Effector CD4-positive, alpha-beta T cell (primary cell): ENCODE measurements around the gene FILIP1L.

Source experiments
- DNase-seq: peaks from one replicate; pipeline ENCODE4 v3.0.0-alpha.2; 2020

Gene FILIP1L

DNA sequence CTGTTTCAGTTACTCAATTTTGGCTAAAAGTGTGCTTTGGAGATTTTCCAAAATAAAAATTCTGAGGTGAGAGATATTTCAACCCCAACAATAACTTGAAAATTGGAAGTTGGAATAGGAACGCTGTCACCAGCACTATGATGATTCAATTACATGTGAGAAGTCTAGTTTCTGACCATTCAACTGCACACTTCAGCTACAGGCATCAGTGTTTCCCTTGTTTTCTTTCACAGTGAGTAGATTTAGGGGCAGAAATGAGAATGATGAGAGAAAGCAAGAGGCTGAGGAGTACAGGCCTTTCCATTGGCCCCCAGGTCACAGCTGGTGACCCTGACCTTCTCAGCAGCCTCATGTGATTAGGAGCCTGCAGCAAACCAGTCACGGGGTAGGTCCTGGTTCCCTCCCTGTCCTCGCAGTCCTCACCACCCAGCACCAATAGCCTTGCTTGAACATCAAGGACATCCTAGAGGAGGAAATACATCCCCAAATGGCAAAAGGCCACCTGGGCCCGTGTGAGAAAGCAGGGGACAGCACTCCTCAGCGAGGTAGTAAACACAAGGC is 10.0 kb upstream of the FILIP1L start:
- no peak for DNase-seq

DNA sequence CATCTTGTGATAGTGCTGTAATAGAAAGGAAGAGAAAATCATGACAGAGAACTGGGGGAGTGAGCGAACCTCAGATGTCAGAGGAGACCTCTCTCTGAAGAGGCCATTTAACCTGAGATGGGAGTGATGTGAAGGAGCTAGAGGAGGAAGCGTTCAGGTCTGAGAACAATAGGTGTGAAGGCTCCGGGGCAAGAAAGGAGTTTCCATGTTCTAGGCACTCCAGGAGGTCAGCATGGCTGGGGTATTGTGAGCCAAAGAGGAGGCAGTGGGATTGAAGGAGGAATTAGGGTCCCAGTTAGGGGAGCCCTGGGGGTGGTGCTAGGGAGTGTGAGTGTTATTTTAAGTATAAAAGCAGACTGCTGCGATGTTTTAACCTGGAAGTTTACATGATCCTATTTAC is 8.8 kb upstream of the FILIP1L start:
- no peak for DNase-seq

DNA sequence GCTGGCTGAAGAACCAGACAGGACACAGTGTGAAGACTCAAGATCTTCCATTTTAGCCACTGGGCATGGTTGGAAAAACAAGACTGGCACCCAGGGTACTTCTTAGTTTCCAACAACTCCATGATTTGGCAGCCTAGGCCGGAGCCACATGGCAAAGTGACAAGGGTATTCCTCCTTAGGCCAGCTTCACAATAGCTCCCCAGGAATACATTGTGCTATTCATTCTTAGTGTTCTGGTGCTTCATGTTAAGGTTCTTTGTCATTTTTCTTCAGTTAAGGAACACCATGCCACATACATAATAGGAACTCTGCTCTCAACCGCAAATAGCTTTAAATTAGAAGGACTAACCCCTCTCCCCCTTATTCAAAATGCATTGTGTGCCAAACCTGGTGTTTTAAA is 8.0 kb upstream of the FILIP1L start:
- no peak for DNase-seq

DNA sequence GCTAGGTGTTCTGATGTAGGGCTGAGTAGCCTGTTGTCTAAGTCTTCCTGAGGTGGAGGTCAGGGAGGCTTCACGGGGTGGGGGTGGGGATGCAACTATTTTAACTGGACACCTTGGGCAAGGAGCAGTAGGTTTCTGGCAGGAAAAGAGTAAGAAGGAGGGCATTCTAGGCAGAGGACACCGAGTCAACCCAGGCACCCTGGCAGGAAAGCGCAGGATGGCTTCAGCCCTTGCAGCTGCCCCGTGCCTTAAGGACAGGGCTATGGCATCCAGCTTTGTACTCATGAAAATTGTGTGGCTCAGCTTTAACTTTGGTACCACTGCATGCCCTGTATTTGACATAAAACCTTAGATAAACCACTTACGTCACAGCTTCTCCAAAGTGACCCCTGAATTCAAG is 6.4 kb upstream of the FILIP1L start:
- no peak for DNase-seq

DNA sequence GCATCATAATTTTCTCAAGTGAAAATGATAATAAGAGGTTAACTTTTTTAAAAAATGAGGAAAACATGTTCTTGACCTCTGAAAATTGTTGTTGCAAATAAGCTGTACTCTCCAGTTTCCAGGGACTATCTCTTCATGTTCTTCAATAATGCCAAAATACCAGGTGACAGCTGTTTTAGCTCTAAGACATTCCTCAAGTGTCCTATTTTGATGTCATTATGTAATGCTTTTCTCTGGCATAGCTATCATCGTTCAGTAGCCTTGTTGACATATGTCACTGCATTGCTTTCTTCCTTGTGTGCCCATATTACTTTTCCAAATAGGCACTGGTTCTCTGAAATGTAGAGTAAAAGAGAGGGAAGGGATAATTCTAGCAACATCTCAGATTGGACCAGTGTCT is 5.7 kb upstream of the FILIP1L start:
- no peak for DNase-seq

DNA sequence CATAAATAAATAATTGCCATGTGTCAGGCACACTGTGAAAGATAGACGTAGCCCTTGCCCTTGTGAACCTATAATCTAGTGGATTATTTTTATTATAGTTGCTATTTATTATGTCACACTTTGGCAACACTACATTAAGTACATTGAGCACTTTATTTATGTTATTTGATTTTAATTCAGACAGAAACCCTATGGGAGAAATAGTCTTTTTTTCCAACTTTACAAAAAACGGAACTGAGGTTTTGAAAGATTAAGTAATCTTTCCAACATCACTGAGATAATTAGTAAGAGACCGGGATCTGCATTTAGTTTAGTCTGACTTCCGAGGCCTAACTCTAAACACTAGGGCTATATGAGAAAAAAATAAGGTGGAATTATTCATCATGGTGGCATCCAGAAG is 2.8 kb upstream of the FILIP1L start:
- DNase-seq = no peak

DNA sequence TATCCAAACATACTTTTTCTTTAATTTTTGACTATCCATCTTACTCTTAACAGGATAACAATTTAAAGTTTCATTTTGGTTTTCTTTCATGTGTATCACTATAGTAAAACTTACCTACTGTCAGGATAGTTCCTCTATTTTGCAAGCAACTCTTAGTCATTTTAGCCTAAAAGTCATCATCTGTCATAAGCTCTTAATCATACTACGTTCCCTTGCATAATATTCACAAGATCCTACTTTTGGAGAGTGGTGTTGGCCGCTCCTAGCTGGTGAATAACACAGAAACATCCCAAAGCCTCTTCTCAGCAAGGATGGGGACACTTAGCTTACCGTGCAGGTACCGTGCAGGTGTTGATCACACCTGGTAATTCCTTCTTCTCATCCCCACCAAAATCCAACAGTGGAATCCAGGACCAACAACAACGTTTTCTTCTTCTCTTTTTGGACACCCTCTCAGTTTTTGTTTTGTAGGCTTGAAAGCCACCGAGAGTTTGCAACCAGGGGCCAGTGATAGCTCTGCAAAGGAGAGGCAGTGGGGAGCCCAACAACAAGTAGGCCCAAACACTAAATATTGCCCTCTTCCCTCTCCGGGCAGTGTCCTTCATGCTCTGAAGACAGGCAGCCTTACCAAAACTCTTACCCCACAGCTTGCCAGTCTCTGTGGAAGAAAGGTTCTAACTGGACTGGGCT is 433 bp downstream of the FILIP1L start:
- no peak for DNase-seq

DNA sequence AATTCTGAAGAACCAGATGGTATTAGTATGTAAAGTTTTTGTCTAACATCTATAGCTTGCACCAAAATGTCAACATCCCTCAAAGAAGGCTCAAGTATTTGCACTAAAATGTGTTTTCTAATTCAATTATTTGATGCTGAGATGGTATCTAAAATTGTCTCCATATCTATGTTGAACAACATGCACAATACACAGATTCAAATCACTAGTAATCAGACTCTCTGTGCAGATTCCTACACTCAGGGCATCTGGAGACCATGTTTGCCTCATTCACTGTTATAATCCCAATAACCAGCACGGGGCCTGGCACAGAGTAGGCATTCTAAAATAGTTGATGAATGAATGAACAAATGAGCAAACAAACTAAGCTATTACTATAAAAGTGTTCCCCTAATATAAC is 2.6 kb downstream of the FILIP1L start:
- no peak for DNase-seq

DNA sequence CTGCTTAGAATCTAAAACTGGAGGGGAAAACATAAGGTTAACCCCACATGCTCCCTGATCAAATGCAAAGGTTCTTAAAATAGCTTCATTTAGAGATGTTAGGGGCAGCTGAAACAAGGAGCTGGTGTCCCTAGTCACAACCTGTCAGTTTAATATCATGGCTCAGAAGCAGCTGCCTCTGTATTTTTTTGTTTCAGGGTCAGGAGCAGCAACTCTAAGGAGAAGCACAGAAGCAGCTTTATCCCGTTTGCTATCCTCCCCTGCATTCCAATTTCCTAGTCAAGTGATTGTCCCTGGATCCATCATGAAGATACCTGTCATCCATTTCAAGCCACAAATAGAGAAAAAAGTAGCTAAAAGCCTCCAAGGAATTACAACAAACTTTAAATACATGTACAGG is 4.1 kb downstream of the FILIP1L start:
- no peak for DNase-seq

DNA sequence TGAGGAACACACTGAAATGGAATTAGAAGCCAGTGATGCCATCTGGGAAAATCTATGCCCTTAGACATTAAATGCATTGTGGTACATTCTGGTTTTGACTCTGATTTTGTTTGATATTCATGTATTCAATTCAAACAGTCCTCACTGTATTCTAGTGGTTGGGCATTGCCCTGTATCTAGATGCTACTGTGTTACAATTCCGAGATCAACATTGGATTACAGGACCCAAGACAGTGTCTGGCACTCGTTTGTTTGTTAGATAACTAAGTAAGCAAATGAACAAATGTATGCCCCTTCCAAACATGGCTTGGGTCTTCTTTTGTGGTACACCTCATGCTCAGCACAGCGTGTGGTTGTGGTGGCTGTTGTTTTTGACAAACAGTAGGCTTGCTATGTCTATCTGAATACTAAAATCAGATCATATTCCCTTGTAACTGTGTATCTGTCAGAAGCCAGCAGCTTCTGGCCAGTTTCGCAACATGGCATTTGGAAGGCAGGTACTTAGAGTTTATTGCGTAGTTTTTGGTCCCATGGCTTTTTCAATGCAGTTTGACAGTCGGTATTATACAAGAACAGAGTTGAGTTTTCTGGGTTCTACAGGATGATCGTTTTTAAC is 5.7 kb downstream of the FILIP1L start:
- no peak for DNase-seq

DNA sequence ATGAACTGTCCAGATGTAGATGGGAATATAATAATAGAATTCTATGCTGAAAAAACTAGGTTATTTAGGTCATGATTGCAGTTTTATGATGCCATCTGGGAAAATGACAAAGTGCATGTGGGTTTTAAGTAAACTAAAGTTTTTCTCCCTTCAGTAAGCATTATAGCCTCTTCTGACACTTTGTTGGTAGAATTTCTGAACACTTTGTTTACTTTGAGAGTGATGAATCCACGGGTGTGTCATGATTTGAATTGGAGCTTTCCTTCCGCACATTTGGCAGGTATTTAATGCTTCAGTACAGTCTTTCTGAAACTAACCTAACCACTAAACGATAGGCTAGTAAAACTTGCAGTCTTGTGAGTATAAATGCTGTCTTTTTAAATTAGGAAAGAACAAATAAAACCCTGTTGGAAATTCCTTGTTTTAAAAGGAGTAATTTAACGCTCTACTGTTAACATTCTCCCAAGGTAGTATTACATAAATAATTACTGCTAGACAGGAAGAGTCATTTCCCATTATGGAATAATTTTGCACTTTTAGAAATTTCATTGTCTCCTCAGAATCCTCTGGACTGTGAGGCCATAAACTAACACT is 7.0 kb downstream of the FILIP1L start:
- no peak for DNase-seq

DNA sequence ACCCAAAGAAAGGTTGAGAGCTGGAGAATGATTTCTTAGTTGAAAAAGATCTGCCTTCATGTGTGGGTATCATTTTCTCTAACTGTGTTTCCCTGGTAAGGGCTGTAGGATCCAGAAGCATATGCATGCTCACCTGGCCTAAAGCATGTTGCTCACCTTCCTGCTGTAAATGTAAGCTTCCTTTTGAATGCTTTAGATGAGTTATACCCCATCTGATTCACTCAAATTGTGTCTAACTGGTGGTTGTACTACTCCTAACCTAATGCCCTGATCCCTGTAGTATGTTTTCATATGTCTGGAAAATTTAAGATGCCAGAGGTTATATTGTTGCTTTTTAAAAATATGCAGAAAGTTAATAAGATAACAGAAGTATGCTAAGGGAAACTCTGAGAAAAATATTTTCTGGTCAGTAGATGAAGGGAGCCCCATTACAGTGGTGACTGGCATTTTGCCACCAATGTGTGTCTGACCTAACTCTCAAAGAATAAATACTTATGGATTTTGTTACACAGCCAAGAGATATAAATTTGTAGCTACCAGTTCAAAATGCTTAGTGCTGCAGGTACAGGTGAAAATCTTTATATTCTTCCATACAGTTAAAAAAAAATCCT is 7.7 kb downstream of the FILIP1L start:
- no peak for DNase-seq

DNA sequence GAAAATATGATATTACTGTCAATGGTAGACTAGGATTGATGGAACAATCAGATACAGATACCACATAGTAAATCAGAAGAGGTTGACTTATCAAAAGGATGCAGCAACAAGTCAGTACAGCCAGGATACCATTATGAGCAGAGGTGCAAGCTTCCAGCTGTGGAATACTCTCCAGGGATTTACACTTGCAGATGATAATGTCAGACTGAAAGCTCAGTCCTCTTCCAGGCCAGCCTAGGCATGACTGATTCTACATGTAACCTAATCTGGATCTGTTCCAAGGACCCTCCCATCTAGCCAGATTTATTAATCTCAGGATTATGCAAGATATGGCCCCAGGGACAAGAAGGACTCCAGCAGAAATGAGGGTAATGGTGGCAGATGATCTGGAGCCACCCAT is 8.2 kb downstream of the FILIP1L start:
- DNase-seq = no peak

DNA sequence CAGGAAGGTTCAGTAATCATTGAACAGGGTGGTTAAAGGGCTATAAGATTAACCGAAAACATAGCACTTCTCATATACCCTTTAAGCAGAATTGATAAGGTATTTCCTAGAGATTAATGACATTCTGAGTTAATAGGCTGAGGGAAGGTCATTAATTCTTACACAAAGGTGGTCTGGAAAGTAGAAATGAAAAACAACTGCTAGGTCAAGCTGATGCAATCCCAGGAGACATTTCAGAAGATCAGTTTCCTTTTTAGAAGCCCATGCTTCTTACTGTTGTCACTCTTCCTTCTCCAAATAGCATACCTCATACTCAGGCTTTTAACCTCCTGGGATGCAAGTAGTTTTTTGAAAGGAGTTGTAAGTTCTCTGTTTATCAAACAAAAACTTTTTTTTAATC is 8.8 kb downstream of the FILIP1L start:
- no peak for DNase-seq

DNA sequence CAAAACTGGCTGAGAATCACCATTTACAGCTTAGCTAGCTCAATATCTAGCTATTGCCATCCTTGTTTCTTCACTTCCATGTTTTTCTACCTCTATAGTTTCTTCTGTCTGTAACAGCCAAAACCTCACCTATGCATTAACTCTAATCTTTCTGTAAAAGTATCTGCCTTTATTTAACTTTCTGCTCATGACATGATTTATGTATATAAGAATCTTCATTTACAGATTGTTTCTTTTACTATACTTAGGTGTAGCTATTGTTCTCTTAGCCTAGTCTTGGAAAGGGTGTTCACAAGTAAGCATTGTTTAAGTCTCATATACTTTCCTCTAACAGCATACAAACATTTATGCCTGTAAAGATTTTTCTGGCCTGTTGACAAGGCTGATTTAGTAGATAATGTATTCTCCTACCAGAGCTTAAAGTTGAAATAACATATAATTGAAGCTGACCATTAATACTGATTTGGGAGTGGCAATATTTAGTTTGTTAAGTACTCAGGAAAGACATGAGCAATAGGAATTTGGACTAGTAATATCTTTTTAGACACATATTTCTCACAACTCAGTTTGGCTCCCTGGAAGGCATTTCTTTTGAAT is 9.4 kb downstream of the FILIP1L start:
- no peak for DNase-seq

DNA sequence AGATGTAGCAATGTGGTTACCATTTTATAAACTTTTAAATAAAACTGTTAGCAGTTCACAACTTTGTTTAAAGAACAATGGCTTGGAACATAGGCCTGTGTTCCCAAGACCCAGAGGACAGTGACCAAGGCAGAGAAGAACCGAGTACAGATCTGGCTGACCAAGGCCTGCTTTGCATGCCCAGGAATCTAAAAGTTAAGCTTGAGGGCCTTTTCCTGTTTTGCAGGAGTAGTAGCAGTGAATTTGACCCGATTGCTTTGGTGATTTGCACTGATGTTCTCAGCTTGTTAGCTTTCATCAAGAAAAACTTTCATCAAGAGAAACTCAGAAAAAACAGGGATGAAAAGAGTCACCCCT is 9.9 kb downstream of the FILIP1L start:
- DNase-seq = no peak

DNA sequence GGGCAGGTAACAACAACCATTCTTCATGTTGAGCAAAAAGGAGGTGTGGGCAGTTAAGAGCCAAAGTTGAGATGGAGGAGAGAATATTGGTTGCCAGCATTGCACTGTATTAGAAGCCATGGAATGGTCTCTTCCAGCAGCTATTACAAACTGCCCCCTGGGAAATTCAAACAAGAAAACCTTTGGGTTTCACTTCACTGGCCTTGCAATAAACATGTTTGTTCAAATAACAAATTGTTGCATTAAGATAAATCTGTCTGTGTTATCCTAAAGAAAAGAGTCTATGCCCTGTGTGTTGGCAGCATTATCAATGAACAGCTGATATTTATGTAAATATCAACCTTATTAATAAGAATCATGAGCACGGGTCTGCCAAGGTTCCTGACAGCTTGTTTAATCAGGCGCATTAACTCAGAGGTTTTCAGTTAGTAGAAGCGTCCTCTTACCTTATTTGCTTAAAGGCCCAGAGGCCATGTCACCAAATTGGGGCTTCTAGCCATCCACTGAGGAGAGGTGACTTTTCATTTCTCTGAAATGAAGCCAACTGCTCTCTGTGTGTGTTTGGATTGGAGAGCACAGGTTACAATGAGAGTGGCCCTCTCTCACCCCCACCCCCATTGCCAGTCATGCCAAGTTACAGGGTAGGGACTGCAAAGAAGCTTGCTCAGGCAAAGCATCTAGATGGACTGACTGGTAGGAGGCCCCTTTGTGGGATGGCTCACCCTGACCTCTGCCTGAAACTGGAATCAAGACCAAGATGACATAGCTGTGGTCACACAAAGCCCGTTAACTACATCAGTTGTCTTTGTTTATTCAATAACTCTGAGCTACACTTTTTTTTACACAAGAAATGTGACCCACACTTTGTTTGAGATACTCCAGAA is 10.5 kb downstream of the FILIP1L start:
- DNase-seq = no peak

DNA sequence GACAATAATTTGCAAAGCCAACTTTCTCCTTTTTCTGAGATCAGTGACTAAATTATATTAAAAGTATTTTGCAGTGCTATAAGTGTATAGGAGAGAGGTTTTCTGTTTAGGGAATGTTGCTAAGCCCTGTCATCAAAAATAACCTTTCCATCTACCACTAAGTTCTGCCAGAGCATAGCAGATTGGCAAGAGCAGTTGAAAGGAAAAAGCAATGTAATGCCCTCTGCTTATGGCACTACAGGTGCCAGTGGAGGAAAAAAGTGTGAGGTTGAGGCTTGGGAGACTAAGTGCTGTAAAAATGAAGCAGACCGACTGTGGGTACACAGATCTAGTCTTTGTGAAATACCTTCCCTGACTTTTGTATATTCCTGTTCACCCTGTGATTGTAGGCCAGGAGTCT is 11.5 kb downstream of the FILIP1L start:
- no peak for DNase-seq

DNA sequence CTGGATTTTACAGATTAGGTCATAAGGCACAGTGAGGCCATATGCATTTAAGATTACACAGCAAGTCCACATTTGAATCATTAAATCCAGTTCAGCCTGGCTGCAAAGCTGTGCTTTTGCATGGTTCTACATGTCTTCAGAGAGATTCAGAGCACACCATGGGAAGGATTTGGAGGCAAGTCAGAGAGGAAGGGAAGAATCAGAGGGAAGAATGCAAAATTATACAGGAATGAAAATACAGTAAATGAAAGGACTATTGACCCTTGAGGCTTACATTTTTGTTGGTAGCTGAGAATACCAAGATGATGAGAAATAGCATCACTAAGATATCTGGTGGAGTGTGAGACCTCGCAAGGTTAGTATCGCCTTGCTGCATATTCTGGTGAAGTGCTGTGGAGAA is 13.9 kb downstream of the FILIP1L start:
- no peak for DNase-seq

DNA sequence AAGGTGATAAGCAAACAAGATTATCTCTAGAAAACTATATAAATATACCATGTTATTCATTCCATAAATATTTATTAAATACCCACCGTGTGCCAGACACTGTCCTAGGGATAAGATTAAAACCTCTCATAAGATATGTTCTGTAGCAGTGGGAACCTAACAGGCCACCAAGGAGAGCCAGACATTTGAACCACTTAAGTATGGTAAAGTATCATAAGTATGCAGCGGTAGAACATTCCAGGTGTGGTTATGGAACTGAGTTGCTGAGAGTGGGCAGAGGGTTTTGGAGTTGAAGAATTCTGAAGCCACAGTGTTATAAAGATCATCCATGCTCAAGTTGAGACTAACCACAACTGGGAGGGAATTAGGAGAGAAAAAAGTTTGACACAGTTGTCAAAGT is 14.7 kb downstream of the FILIP1L start:
- DNase-seq = no peak

DNA sequence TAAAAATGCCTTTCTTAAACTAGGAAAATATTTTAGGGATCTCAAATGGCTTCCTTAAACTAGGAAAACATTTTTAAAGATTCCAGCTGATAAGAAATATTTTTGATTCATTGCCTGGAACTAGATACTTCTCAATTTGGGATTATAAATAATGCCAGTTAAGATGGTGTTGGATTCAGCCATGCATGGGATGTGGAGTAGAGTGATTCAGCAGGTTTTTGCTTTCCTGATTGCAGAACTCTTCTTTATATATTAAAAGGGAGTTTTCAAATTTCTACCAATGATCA is 15.6 kb downstream of the FILIP1L start:
- DNase-seq = no peak

DNA sequence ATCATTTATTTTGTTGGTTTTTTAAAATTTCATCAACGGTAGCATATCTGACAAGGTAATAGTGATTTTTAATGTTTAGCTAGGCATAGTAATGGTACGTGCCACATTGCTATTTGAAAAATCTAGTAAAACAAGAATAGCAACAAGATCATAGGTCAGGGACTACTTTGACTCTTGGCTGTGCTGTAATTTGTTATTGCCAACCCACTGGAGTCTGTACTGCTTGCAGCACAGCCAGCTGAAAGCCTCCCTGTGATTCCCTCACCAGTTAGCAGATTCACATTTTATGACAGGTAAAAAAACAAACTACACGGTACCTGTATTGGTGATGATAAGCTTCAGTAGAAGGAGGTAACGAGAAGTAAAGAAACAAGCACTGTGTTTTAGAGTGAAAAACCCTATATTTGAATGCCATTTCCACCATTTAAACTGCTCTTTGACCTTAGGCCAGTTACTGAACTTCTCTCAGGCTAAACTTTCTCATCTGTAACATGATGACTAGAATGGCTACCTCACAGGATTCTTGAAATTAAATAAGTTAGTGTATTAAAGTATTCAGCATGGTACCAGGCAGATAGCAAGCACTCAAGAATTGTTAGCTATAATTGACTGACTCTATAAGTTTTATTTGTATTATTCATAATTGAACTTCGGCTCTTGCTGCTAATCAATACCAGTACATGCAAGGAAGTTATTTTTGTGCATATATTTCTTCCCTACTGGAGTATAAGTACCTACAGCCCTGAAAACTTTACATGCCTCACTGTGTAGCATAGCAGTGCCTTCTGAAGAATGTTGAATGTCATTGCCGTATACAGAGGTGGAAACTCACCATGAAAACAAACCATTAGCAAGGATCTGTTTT is 16.1 kb downstream of the FILIP1L start:
- no peak for DNase-seq
